Stimulated activated CD8-positive, alpha-beta memory T cell treated with anti-CD3 and anti-CD28 coated beads, Interleukin-4, amount 100 ng/mL, for 48 hours (primary cell): Measurements from ENCODE around the gene DUSP5.

Experiments used
- DNase-seq: peaks from one replicate; pipeline ENCODE4 v3.0.0-alpha.2; 2020

Gene DUSP5

GRCh38 chr10:110501142-110501937, 3.6 kb downstream of the DUSP5 start:
- peak; percentile 82 for DNase-seq

GRCh38 chr10:110502072-110502845, 4.6 kb downstream of the DUSP5 start:
- DNase-seq, result no peak

- no peak for DNase-seq
Measured at GRCh38 chr10:110502851-110503301, 5.2 kb downstream of the DUSP5 start.

GRCh38 chr10:110503528-110504110, 5.9 kb downstream of the DUSP5 start:
- no peak for DNase-seq

GRCh38 chr10:110504111-110504735, 6.5 kb downstream of the DUSP5 start:
- DNase-seq, result peak; percentile 71

- DNase-seq, result no peak
Measured at GRCh38 chr10:110505130-110505770, 7.5 kb downstream of the DUSP5 start.

GRCh38 chr10:110506448-110506847, 8.7 kb downstream of the DUSP5 start:
- DNase-seq, result no peak

- DNase-seq, result no peak
Measured at GRCh38 chr10:110507346-110507745, 9.6 kb downstream of the DUSP5 start.

- no peak for DNase-seq
Measured at GRCh38 chr10:110508159-110508788, 10.6 kb downstream of the DUSP5 start.

- no peak for DNase-seq
Measured at GRCh38 chr10:110508806-110509544, 11.3 kb downstream of the DUSP5 start.

GRCh38 chr10:110509560-110509959, 11.9 kb downstream of the DUSP5 start:
- DNase-seq, result no peak

- no peak for DNase-seq
Measured at GRCh38 chr10:110510086-110510485, 12.4 kb downstream of the DUSP5 start.

GRCh38 chr10:110510730-110511129, 13.0 kb downstream of the DUSP5 start:
- no peak for DNase-seq

- no peak for DNase-seq
Measured at GRCh38 chr10:110511734-110512449, 14.2 kb downstream of the DUSP5 start.

- peak; percentile 67 for DNase-seq
Measured at GRCh38 chr10:110512461-110513187, 14.9 kb downstream of the DUSP5 start.

GRCh38 chr10:110513949-110514348, 16.2 kb downstream of the DUSP5 start:
- DNase-seq, result no peak

GRCh38 chr10:110514848-110515247, 17.1 kb downstream of the DUSP5 start:
- DNase-seq, result no peak

GRCh38 chr10:110516815-110517492, 19.2 kb downstream of the DUSP5 start:
- DNase-seq, result peak; percentile 17

GRCh38 chr10:110522365-110522988, 24.8 kb downstream of the DUSP5 start:
- DNase-seq, result no peak
